Activated naive CD8-positive, alpha-beta T cell treated with anti-CD3 and anti-CD28 coated beads for 36 hours (primary cell): ENCODE results near the gene HLA-DPA1. TPM values are rescaled to one million over a fixed set of nuclear protein-coding genes. Genes with fewer than 3 reads are reported as not detected.
A peak's percentile ranks its signal among the peaks of the same experiment; 100 is the strongest.

Experiments used
- DNase-seq: peaks from one replicate; pipeline ENCODE4 v3.0.0; 2021
- H3K27ac Mint-ChIP-seq: one replicate; pipeline ENCODE4 v1.8.0; 2022; ENCODE audit warnings: mild to moderate bottlenecking, moderate library complexity, mixed read lengths
- H3K27me3 Mint-ChIP-seq: one replicate; pipeline ENCODE4 v1.8.0; 2022; ENCODE audit warnings: mild to moderate bottlenecking, mixed read lengths
- H3K36me3 Mint-ChIP-seq: one replicate; pipeline ENCODE4 v1.8.0; 2021; ENCODE audit warnings: mild to moderate bottlenecking, mixed read lengths
- H3K4me1 Mint-ChIP-seq: one replicate; pipeline ENCODE4 v1.8.0; 2021; ENCODE audit warnings: mixed read lengths
- H3K4me3 Mint-ChIP-seq: one replicate; pipeline ENCODE4 v1.8.0; 2022; ENCODE audit warnings: mild to moderate bottlenecking, moderate library complexity, mixed read lengths
- H3K9me3 Mint-ChIP-seq: one replicate; pipeline ENCODE4 v1.8.0; 2022; ENCODE audit warnings: mixed read lengths
- total RNA-seq, 2 experiments: library from RNA; stranded (reverse); gene quantifications; one replicate each; pipeline ENCODE4 v1.2.3, GENCODE V29; 2021

Gene HLA-DPA1
- total RNA-seq, 2 experiments from 2014 or later: 14.7 to 16.3 TPM

DNA sequence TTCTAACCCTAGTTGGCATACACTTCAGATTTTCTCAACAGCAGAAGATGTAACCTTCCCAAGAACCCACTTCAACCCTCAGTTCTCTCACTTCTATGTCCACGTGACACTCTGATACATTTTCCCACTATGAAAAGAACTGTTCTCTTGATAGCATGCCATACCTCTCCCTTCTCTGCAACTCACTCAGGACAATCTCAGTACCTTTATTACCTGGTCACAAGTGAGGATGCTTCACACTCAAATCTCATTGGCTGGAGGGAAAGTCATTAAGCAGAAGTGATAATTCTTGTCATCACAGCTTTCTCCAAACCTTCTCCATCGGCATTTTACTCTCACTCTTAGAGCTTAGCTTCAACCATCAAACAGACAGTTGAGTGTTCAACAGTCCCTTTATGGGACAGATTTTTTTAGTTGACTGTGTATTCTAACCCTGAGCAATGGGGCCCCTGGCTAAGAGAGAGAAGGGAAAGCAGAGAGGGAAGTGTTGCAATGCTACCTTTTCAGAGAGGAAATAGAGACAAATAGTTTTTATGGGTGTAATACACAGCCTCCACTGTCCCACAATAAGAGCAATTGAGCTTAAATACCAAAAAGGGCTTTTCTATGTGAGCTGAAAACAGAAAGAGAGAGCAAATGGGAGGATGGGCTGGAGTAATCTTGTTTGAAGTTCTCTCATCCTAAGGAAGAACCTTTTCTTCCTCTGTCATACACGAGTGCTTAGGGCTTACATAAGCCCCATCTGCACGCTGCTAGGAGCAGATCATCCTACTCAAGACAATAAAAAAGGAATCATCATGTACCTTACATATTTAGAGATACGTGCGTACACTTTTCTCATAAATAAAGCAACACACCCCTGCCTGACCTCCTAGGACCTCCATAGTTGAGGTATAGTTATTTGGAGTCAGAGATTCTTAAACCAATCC, 16.0 kb downstream of the HLA-DPA1 start:
- H3K4me1 Mint-ChIP-seq: no peaks in the 10 kb centered on the region
- no peak overlapping the region for H3K27ac Mint-ChIP-seq
- H3K9me3 Mint-ChIP-seq: no peaks in the 10 kb centered on the region
- H3K36me3 Mint-ChIP-seq: no peaks in the 10 kb centered on the region
- peaks cover 11% of the 10 kb centered on the region for H3K27me3 Mint-ChIP-seq
- no peak overlapping the region for H3K4me3 Mint-ChIP-seq
- DNase-seq: no peak

DNA sequence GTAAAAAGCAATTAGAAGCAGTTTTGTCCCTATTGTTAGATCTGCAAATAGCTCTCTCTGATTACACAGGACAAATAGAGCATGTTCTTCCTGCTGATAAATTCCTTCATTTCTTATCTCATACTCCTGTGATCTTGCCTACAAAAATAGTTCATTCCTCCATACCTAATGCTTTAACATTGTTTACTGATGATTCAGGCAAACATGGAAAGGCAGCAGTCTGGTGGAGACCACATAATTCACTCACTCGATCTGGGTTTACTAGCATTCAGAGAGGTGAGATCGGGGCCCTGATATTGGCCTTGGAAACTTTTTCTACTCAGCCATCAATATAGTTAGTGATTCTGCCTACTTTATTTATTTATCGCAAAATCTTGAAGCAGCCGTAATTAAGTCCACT, 20.2 kb downstream of the HLA-DPA1 start:
- Mint-ChIP-seq H3K9me3 (no peaks in the 10 kb centered on the region), H3K36me3 (no peaks in the 10 kb centered on the region), H3K27ac (no peak overlapping the region), H3K4me3 (no peak overlapping the region), H3K27me3 (peaks cover 30% of the 10 kb centered on the region), H3K4me1 (no peaks in the 10 kb centered on the region)
- no peak for DNase-seq

DNA sequence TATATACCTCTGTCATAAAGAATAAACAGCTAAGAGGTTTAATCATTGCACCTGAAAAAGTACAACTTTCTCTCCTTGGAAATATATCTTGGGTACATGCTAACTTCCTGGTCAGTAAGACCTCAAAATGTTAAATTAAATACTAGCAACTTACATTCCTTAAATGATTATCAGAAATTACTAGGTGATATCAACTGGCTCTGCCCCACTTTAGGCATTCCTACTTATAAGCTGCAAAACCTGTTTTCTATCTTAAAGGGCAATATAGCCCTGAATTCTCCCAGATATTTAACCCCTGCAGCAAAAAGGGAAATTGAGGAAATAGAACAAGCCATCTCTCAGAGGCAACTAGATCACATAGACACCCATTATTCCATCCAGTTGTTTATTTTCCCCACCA, 20.8 kb downstream of the HLA-DPA1 start:
- Mint-ChIP-seq H3K9me3 (no peaks in the 10 kb centered on the region), H3K27me3 (peaks cover 36% of the 10 kb centered on the region), H3K4me1 (no peaks in the 10 kb centered on the region), H3K4me3 (no peak overlapping the region), H3K36me3 (no peaks in the 10 kb centered on the region), H3K27ac (no peak overlapping the region)
- DNase-seq: no peak

DNA sequence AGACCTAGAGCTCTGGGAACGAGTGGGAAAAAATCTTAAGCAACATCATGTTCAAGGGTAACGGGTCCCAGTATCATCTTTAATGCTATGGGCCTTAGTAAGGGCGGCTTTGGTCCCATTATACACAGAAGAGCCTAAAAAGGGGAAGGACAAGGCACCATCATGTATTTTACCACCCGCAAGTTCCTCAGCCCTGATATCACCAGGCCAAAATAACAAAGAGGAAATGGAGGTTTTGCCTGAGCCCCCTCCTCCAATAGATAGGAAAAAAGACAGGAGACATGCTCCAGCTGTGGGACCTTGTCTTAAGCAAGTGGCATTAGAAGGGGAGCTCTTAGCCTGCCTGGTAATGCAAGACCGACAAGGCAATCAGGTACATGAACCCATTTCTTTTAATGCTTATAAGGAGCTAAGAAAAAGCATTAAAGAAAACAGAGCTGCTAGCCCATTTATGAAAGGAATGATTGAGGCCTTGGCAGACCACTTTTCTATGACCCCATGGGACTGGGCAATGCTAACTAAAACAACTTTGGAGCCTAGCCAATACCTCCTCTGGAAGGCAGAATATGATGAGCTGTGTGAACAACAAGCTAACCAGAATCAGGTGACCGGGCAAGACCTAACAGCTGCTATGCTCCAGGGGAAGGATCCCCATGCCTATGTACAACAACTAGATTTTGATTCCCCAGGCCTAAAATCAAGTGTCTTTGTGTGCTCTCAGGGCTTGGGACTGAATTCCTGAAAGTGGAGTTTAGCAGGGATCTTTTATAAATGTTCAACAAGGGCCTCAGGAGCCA, 23.2 kb downstream of the HLA-DPA1 start:
- H3K4me3 Mint-ChIP-seq: no peak overlapping the region
- no peaks in the 10 kb centered on the region for H3K9me3 Mint-ChIP-seq
- no peak for DNase-seq
- H3K36me3 Mint-ChIP-seq: no peaks in the 10 kb centered on the region
- H3K27ac Mint-ChIP-seq: no peak overlapping the region
- H3K27me3 Mint-ChIP-seq: peaks cover 46% of the 10 kb centered on the region
- H3K4me1 Mint-ChIP-seq: no peaks in the 10 kb centered on the region

DNA sequence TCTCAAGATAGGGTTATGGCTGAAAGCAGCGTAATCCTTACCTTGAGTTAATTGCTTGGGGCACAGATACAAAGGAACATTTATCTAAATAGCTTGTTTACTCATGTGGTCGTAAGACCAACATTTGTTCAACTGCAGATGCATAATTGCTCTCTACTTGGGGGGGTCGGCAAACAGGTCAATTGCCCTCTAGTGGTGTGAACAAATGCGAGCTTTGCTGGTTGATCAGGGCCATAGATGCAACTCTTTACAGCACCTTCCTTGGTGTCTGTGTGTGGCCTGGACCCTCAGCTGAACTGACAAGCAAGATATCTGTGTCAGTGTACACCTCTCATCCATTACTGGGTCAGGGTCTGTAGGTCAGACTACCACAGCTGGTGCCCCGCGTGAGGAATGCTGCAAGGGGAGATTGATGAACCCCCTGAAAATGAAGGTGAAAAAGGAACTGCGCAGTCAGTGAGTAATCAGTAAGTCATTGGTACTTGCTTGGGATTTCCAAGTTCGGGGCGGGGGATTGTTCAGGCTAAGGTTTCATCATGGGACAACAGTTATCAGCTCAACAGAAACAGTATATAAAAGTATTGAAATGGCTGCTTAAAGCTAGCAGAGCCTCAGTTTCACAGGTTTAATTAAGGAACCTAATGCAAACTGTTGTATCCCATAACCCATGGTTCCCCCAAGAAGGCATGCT, 24.0 kb downstream of the HLA-DPA1 start:
- peaks cover 45% of the 10 kb centered on the region for H3K27me3 Mint-ChIP-seq
- H3K27ac Mint-ChIP-seq: no peak overlapping the region
- H3K9me3 Mint-ChIP-seq: no peaks in the 10 kb centered on the region
- no peaks in the 10 kb centered on the region for H3K4me1 Mint-ChIP-seq
- DNase-seq: no peak
- no peaks in the 10 kb centered on the region for H3K36me3 Mint-ChIP-seq
- H3K4me3 Mint-ChIP-seq: no peak overlapping the region

DNA sequence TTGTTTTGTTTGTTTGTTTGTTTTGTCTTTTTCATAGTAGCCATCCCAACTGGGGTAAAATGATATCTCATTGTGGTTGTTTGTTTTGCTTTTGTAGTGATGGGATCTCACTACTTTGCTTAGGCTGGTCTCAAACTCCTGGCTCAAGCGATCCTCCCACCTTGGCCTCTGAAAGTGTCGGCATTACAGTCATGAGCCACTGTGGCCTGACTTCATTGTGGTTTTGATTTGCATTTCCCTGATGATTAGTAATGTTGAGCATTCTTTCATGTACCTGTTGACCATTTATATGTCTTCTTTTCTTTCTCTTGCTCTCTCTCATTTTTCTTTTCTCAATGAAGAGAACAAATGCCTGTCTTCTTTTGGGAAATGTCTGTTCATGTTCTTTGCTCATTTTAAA, 33.3 kb downstream of the HLA-DPA1 start:
- Mint-ChIP-seq H3K27ac (no peak overlapping the region), H3K4me3 (no peak overlapping the region), H3K36me3 (no peaks in the 10 kb centered on the region), H3K9me3 (peaks cover 3% of the 10 kb centered on the region), H3K4me1 (no peaks in the 10 kb centered on the region), H3K27me3 (peaks cover 12% of the 10 kb centered on the region)
- no peak for DNase-seq

DNA sequence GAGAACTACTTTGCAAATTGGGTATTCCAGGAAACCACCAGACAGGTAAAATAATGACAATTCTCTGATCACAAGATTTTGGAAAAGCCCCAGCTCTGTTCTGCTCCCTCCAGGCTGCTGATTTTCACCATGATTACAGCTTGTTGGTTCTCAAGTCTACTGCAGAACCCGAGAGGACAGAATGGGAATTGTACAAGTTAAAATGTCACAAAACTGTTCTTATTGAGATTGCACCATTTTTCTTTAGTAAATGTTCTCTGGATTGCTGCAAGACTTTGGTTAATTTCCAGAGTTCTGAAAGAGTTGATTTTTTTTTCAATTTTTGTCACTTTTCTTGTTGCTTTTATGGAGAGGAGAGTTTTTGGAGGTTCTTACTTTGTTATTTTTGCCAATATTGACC, 36.9 kb downstream of the HLA-DPA1 start:
- Mint-ChIP-seq H3K27ac (no peak overlapping the region), H3K36me3 (peaks cover 4% of the 10 kb centered on the region), H3K9me3 (peaks cover 10% of the 10 kb centered on the region), H3K4me1 (no peaks in the 10 kb centered on the region), H3K4me3 (no peak overlapping the region), H3K27me3 (peaks cover 32% of the 10 kb centered on the region)
- DNase-seq: no peak

DNA sequence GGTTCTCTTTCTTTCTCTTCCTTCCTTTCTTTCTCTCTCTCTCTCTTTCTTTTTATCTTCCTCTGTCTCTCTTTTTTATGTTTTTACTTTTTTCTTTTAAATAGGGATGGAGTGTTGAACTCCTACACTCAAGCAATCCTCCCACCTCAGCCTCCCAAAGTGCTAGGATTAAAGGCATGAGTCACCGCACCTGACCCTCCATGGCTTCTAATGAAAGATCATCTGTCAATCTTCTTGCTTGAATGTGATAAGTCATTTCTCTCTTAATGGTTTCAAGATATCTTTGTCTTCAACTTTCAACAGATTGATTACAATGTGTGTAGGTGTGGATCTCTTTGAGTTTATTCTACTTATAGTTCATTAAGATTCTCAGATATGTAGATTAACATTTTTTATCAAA, 38.9 kb downstream of the HLA-DPA1 start:
- no peak overlapping the region for H3K4me3 Mint-ChIP-seq
- peaks cover 4% of the 10 kb centered on the region for H3K36me3 Mint-ChIP-seq
- H3K27me3 Mint-ChIP-seq: peaks cover 37% of the 10 kb centered on the region
- H3K4me1 Mint-ChIP-seq: no peaks in the 10 kb centered on the region
- no peak overlapping the region for H3K27ac Mint-ChIP-seq
- no peak for DNase-seq
- peaks cover 10% of the 10 kb centered on the region for H3K9me3 Mint-ChIP-seq

DNA sequence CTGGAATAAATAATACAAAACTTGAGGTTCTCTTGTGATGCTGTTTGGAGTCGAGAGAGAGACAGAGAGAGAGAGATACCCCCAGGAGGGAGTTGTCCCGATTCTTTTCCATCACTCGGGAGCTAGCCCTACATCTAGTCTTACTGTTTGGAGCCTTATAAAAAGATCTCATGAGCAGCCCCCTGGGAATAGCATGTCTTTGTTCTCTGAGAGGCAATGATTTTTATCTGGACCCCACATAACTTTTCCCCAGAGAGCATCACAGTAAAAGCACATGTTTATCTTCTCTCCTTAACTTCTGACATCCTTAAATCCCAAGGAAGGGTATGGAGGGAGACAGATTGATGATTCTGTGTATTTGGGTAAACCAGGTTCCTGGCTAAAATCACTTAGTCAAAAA, 43.2 kb downstream of the HLA-DPA1 start:
- Mint-ChIP-seq H3K36me3 (peaks cover 4% of the 10 kb centered on the region), H3K9me3 (peaks cover 7% of the 10 kb centered on the region), H3K4me3 (no peak overlapping the region), H3K27me3 (peaks cover 59% of the 10 kb centered on the region), H3K4me1 (peaks cover 14% of the 10 kb centered on the region), H3K27ac (peak overlapping the region; percentile 1)
- DNase-seq: no peak

- H3K36me3 Mint-ChIP-seq: peaks cover 1% of the 10 kb centered on the region
- no peak overlapping the region for H3K4me3 Mint-ChIP-seq
- DNase-seq: no peak
These were observed 43.9 kb downstream of the HLA-DPA1 start for GRCh38 chr6:33029328-33030184.

DNA sequence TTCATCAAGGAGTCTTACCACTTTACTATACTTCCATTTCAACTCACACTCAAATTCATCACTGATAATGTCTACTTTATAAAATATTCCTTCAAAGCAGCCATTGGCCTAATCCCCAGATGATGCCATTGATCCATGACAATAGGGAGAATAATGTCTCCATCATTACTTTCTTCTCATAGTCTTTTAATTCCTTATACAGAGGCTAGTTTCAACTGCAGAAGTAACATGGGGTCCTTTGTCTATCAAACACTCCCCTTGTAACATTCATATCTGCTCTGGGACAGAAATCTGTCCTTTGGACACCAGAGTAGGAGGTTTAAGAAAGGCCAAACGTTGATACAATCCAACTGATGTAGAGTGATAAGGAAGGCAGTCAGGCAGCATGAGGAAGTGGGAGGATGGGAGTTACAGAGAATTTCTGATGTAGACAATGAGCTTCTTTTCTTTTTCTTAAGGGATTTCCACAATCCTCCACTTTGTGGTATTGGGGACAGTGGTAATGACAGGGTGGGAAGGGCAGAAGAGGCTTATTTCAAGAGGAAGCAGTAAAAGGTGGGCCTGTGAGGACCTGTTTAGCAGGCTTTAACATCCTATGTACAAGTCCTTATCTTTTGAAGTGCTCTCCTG, 45.1 kb downstream of the HLA-DPA1 start:
- H3K36me3 Mint-ChIP-seq: no peaks in the 10 kb centered on the region
- DNase-seq: no peak
- no peak overlapping the region for H3K4me3 Mint-ChIP-seq
- H3K9me3 Mint-ChIP-seq: no peaks in the 10 kb centered on the region
- H3K4me1 Mint-ChIP-seq: peaks cover 14% of the 10 kb centered on the region
- peak overlapping the region; percentile 19 for H3K27ac Mint-ChIP-seq
- H3K27me3 Mint-ChIP-seq: peaks cover 48% of the 10 kb centered on the region

More at GRCh38 chr6:33029328-33030184, 43.9 kb downstream of the HLA-DPA1 start:
- H3K9me3 Mint-ChIP-seq: peaks cover 3% of the 10 kb centered on the region
- H3K27ac Mint-ChIP-seq: peak overlapping the region; percentile 81
- H3K27me3 Mint-ChIP-seq: peaks cover 56% of the 10 kb centered on the region
- H3K4me1 Mint-ChIP-seq: peaks cover 14% of the 10 kb centered on the region

DNA sequence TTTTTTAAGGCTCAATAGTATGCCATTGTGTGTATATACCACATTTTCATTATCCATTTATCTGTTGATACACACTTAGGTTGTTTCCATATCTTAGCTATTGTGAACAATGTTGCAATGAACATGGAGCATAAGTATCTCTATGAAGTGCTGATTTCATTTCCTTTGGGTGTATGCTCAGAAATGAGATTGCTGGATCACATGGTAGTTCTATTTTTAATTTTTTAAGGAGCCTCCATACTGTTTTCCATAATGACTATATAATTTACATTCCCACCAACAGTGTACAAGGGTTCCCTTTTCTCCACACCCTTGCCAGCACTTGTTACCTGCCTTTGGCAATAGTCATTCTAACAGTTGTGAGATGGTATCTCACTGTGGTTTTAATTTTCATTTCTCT, 48.9 kb downstream of the HLA-DPA1 start:
- no peaks in the 10 kb centered on the region for H3K9me3 Mint-ChIP-seq
- H3K36me3 Mint-ChIP-seq: no peaks in the 10 kb centered on the region
- DNase-seq: no peak
- no peak overlapping the region for H3K4me3 Mint-ChIP-seq
- no peak overlapping the region for H3K27ac Mint-ChIP-seq
- H3K4me1 Mint-ChIP-seq: peaks cover 13% of the 10 kb centered on the region
- H3K27me3 Mint-ChIP-seq: peaks cover 28% of the 10 kb centered on the region

- no peak overlapping the region for H3K27ac Mint-ChIP-seq
- DNase-seq: no peak
- peaks cover 7% of the 10 kb centered on the region for H3K4me1 Mint-ChIP-seq
- no peak overlapping the region for H3K4me3 Mint-ChIP-seq
- peaks cover 23% of the 10 kb centered on the region for H3K27me3 Mint-ChIP-seq
- no peaks in the 10 kb centered on the region for H3K36me3 Mint-ChIP-seq
- H3K9me3 Mint-ChIP-seq: no peaks in the 10 kb centered on the region
These were observed 49.9 kb downstream of the HLA-DPA1 start for GRCh38 chr6:33023536-33023935.

GRCh38 chr6:33021917-33022316, 51.5 kb downstream of the HLA-DPA1 start:
- H3K36me3 Mint-ChIP-seq: no peaks in the 10 kb centered on the region
- H3K9me3 Mint-ChIP-seq: no peaks in the 10 kb centered on the region
- H3K27ac Mint-ChIP-seq: no peak overlapping the region
- peaks cover 25% of the 10 kb centered on the region for H3K27me3 Mint-ChIP-seq
- peaks cover 6% of the 10 kb centered on the region for H3K4me1 Mint-ChIP-seq
- no peak for DNase-seq
- no peak overlapping the region for H3K4me3 Mint-ChIP-seq
